ENCODE measurements around the gene PTK7.
"Not testable (repeated sequence)": the region's sequence is repeated elsewhere in the genome, so short reads cannot be mapped to it uniquely, and the experiment has no call there.

The PTK7 gene

GRCh38 chr6:43054206-43054943 lies 21.7 kb upstream of the PTK7 start:
- no peak for DNase-seq

GRCh38 chr6:43055966-43056365 lies 20.1 kb upstream of the PTK7 start:
- no peak for DNase-seq

GRCh38 chr6:43058531-43058930 lies 17.6 kb upstream of the PTK7 start:
- DNase-seq: no peak

GRCh38 chr6:43059168-43060033 lies 16.7 kb upstream of the PTK7 start, which contains the start of the genes KLC4 and MRPL2:
Gene KLC4, plus strand, starts transcription at chr6:43059631. Its CDS starts 1,705 bp downstream, at chr6:43061336.
Gene MRPL2, minus strand, starts transcription at chr6:43059434. Its CDS starts 53 bp downstream, at chr6:43059381.
- peak; percentile 97 to 99 for DNase-seq

- peak in 1 of 2 experiments; percentile 12 for DNase-seq
Measured at GRCh38 chr6:43060034-43060754, 15.9 kb upstream of the PTK7 start.

GRCh38 chr6:43060755-43061633 lies 15.1 kb upstream of the PTK7 start:
- no peak for DNase-seq

- DNase-seq: no peak
Measured at GRCh38 chr6:43061861-43062260, 14.3 kb upstream of the PTK7 start.

GRCh38 chr6:43062818-43063217 lies 13.3 kb upstream of the PTK7 start:
- no peak for DNase-seq

- DNase-seq: peak in 1 of 2 experiments; percentile 45
Measured at GRCh38 chr6:43070028-43070632, 6.0 kb upstream of the PTK7 start.

- DNase-seq: no peak
Measured at GRCh38 chr6:43074847-43075669, 1.1 kb upstream of the PTK7 start.

- DNase-seq: peak; percentile 9 to 18
Measured at GRCh38 chr6:43076464-43077332, 584 bp downstream of the PTK7 start.

- no peak for DNase-seq
Measured at GRCh38 chr6:43077333-43077809, 1.3 kb downstream of the PTK7 start.

- DNase-seq: no peak
Measured at GRCh38 chr6:43077981-43078511, 1.9 kb downstream of the PTK7 start.

- DNase-seq: no peak
Measured at GRCh38 chr6:43078691-43079090, 2.6 kb downstream of the PTK7 start.

- no peak for DNase-seq
Measured at GRCh38 chr6:43081043-43081442, 4.9 kb downstream of the PTK7 start.

GRCh38 chr6:43081922-43082321 lies 5.8 kb downstream of the PTK7 start:
- not testable (repeated sequence) for DNase-seq

GRCh38 chr6:43082806-43083655 lies 6.9 kb downstream of the PTK7 start:
- no peak for DNase-seq

GRCh38 chr6:43086022-43086658 lies 10.0 kb downstream of the PTK7 start:
- DNase-seq: no peak

Measured in SHP77 (cell line).